HepG2 (cell line): ENCODE results near the gene BTRC. TPM values are rescaled to one million over a fixed set of nuclear protein-coding genes. Genes with fewer than 3 reads are reported as not detected.

Experiments used
- ATAD3A ChIP-seq: sonication (generic); formaldehyde crosslinking; IDR thresholded peaks from 2 replicates; pipeline ENCODE4 v1.4.0; 2020; ENCODE audit warnings: missing genetic modification reagents
- HOXA7 ChIP-seq: sonication (generic); formaldehyde crosslinking; IDR thresholded peaks from 2 replicates; pipeline ENCODE4 v1.8.1; 2022; ENCODE audit warnings: mild to moderate bottlenecking, missing genetic modification reagents, moderate library complexity
- KLF16 ChIP-seq, 2 experiments: sonication (generic) in 1 of 2; formaldehyde crosslinking in 1 of 2; IDR thresholded peaks; 2 replicates each; pipeline versions ENCODE4 v1.6.1 to v1.8.0; 2016 to 2023; ENCODE audit warnings: missing genetic modification reagents in 2 of 2, missing compliant biosample characterization in 1 of 2
- MIER2 ChIP-seq: IDR thresholded peaks from 2 replicates; pipeline ENCODE4 v1.6.1; 2016; ENCODE audit warnings: missing biosample characterization, missing genetic modification reagents
- MZF1 ChIP-seq: sonication (generic); formaldehyde crosslinking; IDR thresholded peaks from 2 replicates; pipeline ENCODE4 v1.8.1; 2023; ENCODE audit warnings: mild to moderate bottlenecking, missing genetic modification reagents, borderline replicate concordance
- NR2C2 ChIP-seq: sonication (generic); formaldehyde crosslinking; IDR thresholded peaks from 2 replicates; pipeline ENCODE4 v1.4.0; 2020; ENCODE audit warnings: missing genetic modification reagents, mild to moderate bottlenecking, moderate library complexity, borderline replicate concordance
- PCBP1 ChIP-seq: fragments of 200-400 bp; formaldehyde crosslinking; IDR thresholded peaks from 2 replicates; pipeline ENCODE4 v1.6.1; 2017; ENCODE audit warnings: mild to moderate bottlenecking, low read depth, low read length, borderline replicate concordance
- PRMT3 ChIP-seq: sonication (generic); formaldehyde crosslinking; IDR thresholded peaks from 2 replicates; pipeline ENCODE4 v1.8.1; 2022; ENCODE audit warnings: low read depth, mild to moderate bottlenecking, moderate library complexity, missing genetic modification reagents, borderline replicate concordance
- REXO4 ChIP-seq: sonication (generic); formaldehyde crosslinking; IDR thresholded peaks from 2 replicates; pipeline ENCODE4 v1.8.0; 2022; ENCODE audit warnings: missing genetic modification reagents, mild to moderate bottlenecking, borderline replicate concordance
- SALL2 ChIP-seq: sonication (generic); formaldehyde crosslinking; IDR thresholded peaks from 2 replicates; pipeline ENCODE4 v1.8.1; 2023; ENCODE audit warnings: mild to moderate bottlenecking, missing genetic modification reagents, inconsistent platforms
- SP2 ChIP-seq: sonication (generic); formaldehyde crosslinking; IDR thresholded peaks from 2 replicates; pipeline ENCODE4 v1.5.1; 2020; ENCODE audit warnings: mild to moderate bottlenecking, missing genetic modification reagents
- TBX2 ChIP-seq: sonication (generic); formaldehyde crosslinking; IDR thresholded peaks from 2 replicates; pipeline ENCODE4 v1.5.0; 2020; ENCODE audit warnings: missing genetic modification reagents, mild to moderate bottlenecking, borderline replicate concordance
- ZFP1 ChIP-seq: IDR thresholded peaks from 2 replicates; pipeline ENCODE4 v1.6.1; 2016
- ZKSCAN8 ChIP-seq: IDR thresholded peaks from 2 replicates; pipeline ENCODE4 v1.6.1; 2016; ENCODE audit warnings: borderline replicate concordance, missing genetic modification reagents, missing compliant biosample characterization
- ZNF382 ChIP-seq: sonication (generic); formaldehyde crosslinking; IDR thresholded peaks from 2 replicates; pipeline ENCODE4 v1.5.0; 2020; ENCODE audit warnings: missing genetic modification reagents, mild to moderate bottlenecking, borderline replicate concordance
- ZNF547 ChIP-seq: sonication (generic); formaldehyde crosslinking; IDR thresholded peaks from 2 replicates; pipeline ENCODE4 v1.5.1; 2020; ENCODE audit warnings: mild to moderate bottlenecking, missing genetic modification reagents
- ZSCAN9 ChIP-seq: IDR thresholded peaks from 2 replicates; pipeline ENCODE4 v1.6.1; 2016; ENCODE audit warnings: borderline replicate concordance
- polyA plus RNA-seq, 8 experiments: library from polyadenylated mRNA; depleted of rRNA in 3 of 8; stranded (reverse) in 7 of 8; unstranded in 1 of 8; fragments of >200 nt; fragmentation: Illumina TruSeq in 4 of 8; extraction: Trizol in 4 of 8; gene quantifications; 2 replicates each; pipeline versions ENCODE4 v1.2.1 to v1.2.3, GENCODE V29; 2011 to 2016; ENCODE audit warnings: low read depth in 4 of 8, missing spikeins in 1 of 8, mixed read lengths in 1 of 8; ENCODE audit not compliant: insufficient read depth in 1 of 8
- total RNA-seq, 5 experiments: library from RNA; depleted of rRNA; stranded (reverse); fragments of >200 nt; fragmentation: Illumina TruSeq; extraction: Trizol; gene quantifications; 2 replicates each; pipeline ENCODE4 v1.2.3, GENCODE V29; 2016; ENCODE audit warnings: low read depth in 1 of 5
- TF ChIP-seq, protein P1 (sequence below): sonication (generic); formaldehyde crosslinking; IDR thresholded peaks from 2 replicates; pipeline ENCODE4 v1.4.0; 2020; ENCODE audit warnings: missing genetic modification reagents
- TF ChIP-seq, protein P2 (sequence below): sonication (generic); formaldehyde crosslinking; conservative IDR thresholded peaks from 2 replicates; pipeline ENCODE4 v1.8.1; 2023; ENCODE audit warnings: missing genetic modification reagents
- TF ChIP-seq, protein P3 (sequence below): sonication (generic); formaldehyde crosslinking; IDR thresholded peaks from 2 replicates; pipeline ENCODE4 v1.5.1; 2020; ENCODE audit warnings: missing genetic modification reagents, mild to moderate bottlenecking, borderline replicate concordance

BTRC gene
- total and polyA plus RNA-seq, 2 of the 13 experiments (the other 11 are each of a cell fraction or from before 2014, with no cell fraction given) = 12.0 to 14.4 TPM

DNA sequence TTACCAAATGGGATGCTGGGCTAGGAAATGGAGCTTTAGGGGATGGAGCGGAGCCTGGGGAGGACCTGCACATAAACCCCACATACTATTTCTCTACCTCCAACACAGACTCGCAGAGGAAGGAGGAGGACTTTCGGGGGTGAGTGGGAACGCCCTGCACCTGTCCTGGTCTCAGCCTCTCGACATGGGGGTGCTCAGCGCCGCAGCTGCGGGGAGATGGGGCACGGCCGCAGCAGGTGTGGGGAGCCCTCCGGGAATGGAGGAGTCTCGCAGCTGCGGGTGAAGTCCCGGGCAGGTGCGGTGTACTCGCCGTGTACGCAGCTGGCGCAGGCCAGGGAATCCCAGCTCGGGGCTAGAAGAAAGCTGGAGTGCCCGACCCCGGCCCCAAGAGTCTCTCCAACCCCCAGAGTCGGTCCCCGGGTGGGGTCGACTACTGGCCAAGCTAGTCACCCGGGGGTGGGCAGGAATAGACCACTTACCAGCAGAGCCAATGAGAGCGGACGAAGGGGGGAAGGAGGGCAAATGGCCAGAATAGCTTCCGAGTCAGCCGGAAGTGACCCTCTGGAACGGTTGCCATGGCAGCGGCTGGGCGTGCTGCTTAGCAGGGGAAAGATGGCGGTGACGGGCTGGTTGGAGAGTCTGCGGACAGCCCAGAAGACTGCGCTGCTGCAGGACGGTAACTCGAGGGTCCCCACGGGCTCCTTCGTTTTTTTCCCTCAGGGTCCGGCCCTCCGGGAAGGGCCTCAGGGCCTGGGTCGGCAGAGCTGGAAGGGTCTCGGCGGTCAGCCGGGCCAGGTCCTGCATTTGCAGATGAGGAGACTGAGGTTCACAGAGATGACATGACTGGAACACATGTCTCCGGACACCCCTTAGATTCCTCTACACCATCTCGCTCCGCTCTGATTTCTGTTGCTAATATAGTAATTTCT lies 234.0 kb downstream of the BTRC start, which contains the start of the genes DPCD and POLL (continued):
- TF ChIP-seq, protein P1, sequence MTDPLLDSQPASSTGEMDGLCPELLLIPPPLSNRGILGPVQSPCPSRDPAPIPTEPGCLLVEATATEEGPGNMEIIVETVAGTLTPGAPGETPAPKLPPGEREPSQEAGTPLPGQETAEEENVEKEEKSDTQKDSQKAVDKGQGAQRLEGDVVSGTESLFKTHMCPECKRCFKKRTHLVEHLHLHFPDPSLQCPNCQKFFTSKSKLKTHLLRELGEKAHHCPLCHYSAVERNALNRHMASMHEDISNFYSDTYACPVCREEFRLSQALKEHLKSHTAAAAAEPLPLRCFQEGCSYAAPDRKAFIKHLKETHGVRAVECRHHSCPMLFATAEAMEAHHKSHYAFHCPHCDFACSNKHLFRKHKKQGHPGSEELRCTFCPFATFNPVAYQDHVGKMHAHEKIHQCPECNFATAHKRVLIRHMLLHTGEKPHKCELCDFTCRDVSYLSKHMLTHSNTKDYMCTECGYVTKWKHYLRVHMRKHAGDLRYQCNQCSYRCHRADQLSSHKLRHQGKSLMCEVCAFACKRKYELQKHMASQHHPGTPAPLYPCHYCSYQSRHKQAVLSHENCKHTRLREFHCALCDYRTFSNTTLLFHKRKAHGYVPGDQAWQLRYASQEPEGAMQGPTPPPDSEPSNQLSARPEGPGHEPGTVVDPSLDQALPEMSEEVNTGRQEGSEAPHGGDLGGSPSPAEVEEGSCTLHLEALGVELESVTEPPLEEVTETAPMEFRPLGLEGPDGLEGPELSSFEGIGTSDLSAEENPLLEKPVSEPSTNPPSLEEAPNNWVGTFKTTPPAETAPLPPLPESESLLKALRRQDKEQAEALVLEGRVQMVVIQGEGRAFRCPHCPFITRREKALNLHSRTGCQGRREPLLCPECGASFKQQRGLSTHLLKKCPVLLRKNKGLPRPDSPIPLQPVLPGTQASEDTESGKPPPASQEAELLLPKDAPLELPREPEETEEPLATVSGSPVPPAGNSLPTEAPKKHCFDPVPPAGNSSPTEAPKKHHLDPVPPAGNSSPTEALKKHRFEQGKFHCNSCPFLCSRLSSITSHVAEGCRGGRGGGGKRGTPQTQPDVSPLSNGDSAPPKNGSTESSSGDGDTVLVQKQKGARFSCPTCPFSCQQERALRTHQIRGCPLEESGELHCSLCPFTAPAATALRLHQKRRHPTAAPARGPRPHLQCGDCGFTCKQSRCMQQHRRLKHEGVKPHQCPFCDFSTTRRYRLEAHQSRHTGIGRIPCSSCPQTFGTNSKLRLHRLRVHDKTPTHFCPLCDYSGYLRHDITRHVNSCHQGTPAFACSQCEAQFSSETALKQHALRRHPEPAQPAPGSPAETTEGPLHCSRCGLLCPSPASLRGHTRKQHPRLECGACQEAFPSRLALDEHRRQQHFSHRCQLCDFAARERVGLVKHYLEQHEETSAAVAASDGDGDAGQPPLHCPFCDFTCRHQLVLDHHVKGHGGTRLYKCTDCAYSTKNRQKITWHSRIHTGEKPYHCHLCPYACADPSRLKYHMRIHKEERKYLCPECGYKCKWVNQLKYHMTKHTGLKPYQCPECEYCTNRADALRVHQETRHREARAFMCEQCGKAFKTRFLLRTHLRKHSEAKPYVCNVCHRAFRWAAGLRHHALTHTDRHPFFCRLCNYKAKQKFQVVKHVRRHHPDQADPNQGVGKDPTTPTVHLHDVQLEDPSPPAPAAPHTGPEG (CRISPR knock-in tag) = peak; percentile 78; the same call in 1 of the 2 replicates
- TF ChIP-seq SALL2 (CRISPR knock-in tag) = no peak
- no peak for TF ChIP-seq MZF1 (CRISPR knock-in tag)
- TF ChIP-seq, protein P2, sequence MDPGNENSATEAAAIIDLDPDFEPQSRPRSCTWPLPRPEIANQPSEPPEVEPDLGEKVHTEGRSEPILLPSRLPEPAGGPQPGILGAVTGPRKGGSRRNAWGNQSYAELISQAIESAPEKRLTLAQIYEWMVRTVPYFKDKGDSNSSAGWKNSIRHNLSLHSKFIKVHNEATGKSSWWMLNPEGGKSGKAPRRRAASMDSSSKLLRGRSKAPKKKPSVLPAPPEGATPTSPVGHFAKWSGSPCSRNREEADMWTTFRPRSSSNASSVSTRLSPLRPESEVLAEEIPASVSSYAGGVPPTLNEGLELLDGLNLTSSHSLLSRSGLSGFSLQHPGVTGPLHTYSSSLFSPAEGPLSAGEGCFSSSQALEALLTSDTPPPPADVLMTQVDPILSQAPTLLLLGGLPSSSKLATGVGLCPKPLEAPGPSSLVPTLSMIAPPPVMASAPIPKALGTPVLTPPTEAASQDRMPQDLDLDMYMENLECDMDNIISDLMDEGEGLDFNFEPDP = no peak
- peak; percentile 100 for TF ChIP-seq NR2C2 (CRISPR knock-in tag)
- no peak for TF ChIP-seq MIER2 (CRISPR knock-in tag)
- TF ChIP-seq ZKSCAN8 = no peak
- TF ChIP-seq KLF16 (CRISPR knock-in tag; IDR thresholded peaks at IDR 0.05) = 0 out of 4 replicates have a peak, but pooled peaks of 1 of the 2 experiments have one; percentile 28
- 0 out of 2 replicates have a peak, but pooled peaks have one; percentile 31 for TF ChIP-seq ZFP1 (CRISPR knock-in tag)
- no peak for TF ChIP-seq PRMT3 (CRISPR knock-in tag)
- TF ChIP-seq SP2 (CRISPR knock-in tag) = peak; percentile 87
- TF ChIP-seq, protein P3, sequence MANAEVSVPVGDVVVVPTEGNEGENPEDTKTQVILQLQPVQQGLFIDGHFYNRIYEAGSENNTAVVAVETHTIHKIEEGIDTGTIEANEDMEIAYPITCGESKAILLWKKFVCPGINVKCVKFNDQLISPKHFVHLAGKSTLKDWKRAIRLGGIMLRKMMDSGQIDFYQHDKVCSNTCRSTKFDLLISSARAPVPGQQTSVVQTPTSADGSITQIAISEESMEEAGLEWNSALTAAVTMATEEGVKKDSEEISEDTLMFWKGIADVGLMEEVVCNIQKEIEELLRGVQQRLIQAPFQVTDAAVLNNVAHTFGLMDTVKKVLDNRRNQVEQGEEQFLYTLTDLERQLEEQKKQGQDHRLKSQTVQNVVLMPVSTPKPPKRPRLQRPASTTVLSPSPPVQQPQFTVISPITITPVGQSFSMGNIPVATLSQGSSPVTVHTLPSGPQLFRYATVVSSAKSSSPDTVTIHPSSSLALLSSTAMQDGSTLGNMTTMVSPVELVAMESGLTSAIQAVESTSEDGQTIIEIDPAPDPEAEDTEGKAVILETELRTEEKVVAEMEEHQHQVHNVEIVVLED (CRISPR knock-in tag) = no peak
- no peak for TF ChIP-seq HOXA7 (CRISPR knock-in tag)
- no peak for TF ChIP-seq ATAD3A (CRISPR knock-in tag)
- no peak for TF ChIP-seq ZNF547 (CRISPR knock-in tag)
- TF ChIP-seq TBX2 (CRISPR knock-in tag) = peak; percentile 40; the same call in 1 of the 2 replicates
- TF ChIP-seq ZSCAN9 (CRISPR knock-in tag) = 0 out of 2 replicates have a peak, but pooled peaks have one; percentile 32
- no peak for TF ChIP-seq REXO4 (CRISPR knock-in tag)
- TF ChIP-seq PCBP1 = no peak
- no peak for TF ChIP-seq ZNF382 (CRISPR knock-in tag)
